HG03045 (cell line): ENCODE measurements around the gene OXA1L.
"Not testable (repeated sequence)": the region's sequence is repeated elsewhere in the genome, so short reads cannot be mapped to it uniquely, and the experiment has no call there.

Experiments used
- ATAC-seq: cut with Tn5 transposase; IDR thresholded peaks from one replicate; pipeline ENCODE4 v1.9.1; 2021; ENCODE audit warnings: mild to moderate bottlenecking, moderate library complexity; ENCODE audit not compliant: unreplicated experiment

The OXA1L gene

GRCh38 chr14:22766457-22767322, at the start of gene OXA1L:
Gene OXA1L (plus strand): TSS chr14:22766688. CDS start chr14:22766702, 14 bp downstream.
- ATAC-seq: peak; percentile 79

GRCh38 chr14:22718091-22718490, 48.4 kb upstream of the OXA1L start:
- ATAC-seq: no peak

GRCh38 chr14:22721213-22721612, 45.3 kb upstream of the OXA1L start:
- no peak for ATAC-seq

- ATAC-seq: no peak
Measured at GRCh38 chr14:22723815-22724214, 42.7 kb upstream of the OXA1L start.

GRCh38 chr14:22724847-22725246, 41.6 kb upstream of the OXA1L start:
- not testable (repeated sequence) for ATAC-seq

- not testable (repeated sequence) for ATAC-seq
Measured at GRCh38 chr14:22725374-22725773, 41.1 kb upstream of the OXA1L start.

- no peak for ATAC-seq
Measured at GRCh38 chr14:22726012-22726411, 40.5 kb upstream of the OXA1L start.

GRCh38 chr14:22732062-22732461, 34.4 kb upstream of the OXA1L start:
- ATAC-seq: not testable (repeated sequence)

GRCh38 chr14:22733829-22734228, 32.7 kb upstream of the OXA1L start:
- ATAC-seq: no peak

- ATAC-seq: no peak
Measured at GRCh38 chr14:22735096-22735495, 31.4 kb upstream of the OXA1L start.

- not testable (repeated sequence) for ATAC-seq
Measured at GRCh38 chr14:22736384-22736783, 30.1 kb upstream of the OXA1L start.

- ATAC-seq: no peak
Measured at GRCh38 chr14:22737052-22737451, 29.4 kb upstream of the OXA1L start.

- no peak for ATAC-seq
Measured at GRCh38 chr14:22739423-22739822, 27.1 kb upstream of the OXA1L start.

- no peak for ATAC-seq
Measured at GRCh38 chr14:22740020-22740419, 26.5 kb upstream of the OXA1L start.

- no peak for ATAC-seq
Measured at GRCh38 chr14:22747769-22748168, 18.7 kb upstream of the OXA1L start.

GRCh38 chr14:22748206-22748605, 18.3 kb upstream of the OXA1L start:
- ATAC-seq: no peak

GRCh38 chr14:22748631-22749068, 17.8 kb upstream of the OXA1L start:
- ATAC-seq: no peak

GRCh38 chr14:22752422-22752821, 14.1 kb upstream of the OXA1L start:
- ATAC-seq: no peak

- no peak for ATAC-seq
Measured at GRCh38 chr14:22753586-22753985, 12.9 kb upstream of the OXA1L start.

GRCh38 chr14:22757972-22758650, 8.4 kb upstream of the OXA1L start:
- not testable (repeated sequence) for ATAC-seq

GRCh38 chr14:22761734-22762133, 4.8 kb upstream of the OXA1L start:
- no peak for ATAC-seq

- ATAC-seq: no peak
Measured at GRCh38 chr14:22764382-22764781, 2.1 kb upstream of the OXA1L start.
